ENCODE measurements around the gene PJA2.
A peak's percentile ranks its signal among the peaks of the same experiment; 100 is the strongest.

PJA2 gene

DNA sequence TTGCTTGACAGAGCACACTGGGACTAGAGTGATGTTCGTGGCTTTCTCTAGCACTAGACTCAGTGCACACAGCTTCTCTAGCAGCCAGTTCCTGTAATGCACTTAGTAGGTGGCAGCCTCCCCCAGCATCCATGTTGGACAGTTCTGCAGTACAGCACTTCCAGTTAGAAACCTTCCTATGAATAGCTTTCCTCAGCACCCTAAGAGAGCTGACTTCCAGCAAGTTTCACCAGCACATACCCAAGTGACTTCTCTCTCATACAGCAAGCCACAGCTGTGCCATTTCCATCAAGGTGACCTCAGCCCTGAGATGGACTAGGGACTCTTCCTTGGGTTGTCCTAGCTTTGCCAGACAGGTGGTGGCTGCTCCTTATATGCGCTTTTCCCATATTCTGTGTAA is 60.4 kb downstream of the PJA2 start:
- DNase-seq, result no peak

DNA sequence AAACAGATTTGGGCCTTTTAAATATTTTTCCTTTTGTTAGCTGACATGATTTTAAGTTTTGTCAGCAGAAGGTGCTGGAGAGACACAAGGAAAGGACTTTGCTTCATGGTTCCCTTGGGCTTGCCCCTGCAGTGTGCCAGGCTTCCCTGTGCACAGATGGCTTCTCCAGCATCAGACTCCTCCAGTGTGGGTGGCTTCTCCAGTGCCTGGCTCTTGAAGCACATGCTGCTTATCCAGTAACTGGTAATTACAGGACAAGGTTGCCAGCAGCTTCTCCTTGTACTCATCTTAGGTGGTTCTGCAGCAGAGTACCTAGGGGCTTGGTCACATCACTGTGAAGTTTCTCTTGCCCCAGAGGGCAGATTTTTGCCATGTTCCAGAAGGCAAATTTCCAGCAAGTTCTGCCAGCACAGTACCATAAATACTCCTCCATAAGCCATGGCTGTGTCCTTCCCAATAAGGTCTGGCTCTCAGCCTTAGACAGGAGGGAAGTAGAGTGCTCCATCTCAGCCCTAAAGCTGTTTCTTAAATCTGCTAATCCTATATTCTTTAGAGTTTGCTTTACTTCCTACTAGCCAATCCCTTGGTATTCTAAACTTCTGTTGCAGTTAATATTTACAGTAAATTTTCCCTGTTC is 62.4 kb downstream of the PJA2 start:
- DNase-seq, result no peak

DNA sequence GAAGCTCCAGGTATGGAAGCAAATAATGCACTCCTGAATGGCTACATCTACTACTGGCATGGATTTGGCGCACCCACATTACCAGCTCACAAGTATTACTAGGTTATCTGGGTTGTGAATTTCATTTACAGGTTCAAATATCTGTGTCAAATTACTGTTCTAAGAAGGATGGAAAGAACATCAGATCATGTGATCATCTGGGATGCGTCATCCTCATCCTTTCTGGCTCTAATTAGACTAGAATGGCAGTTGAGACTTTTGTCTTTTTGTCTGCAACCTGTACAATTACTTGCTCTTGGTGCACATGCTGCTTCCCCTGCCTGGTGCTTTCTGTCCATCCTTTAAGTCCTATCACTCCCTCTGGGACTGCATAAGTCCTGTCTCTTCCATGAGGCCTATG is 64.1 kb downstream of the PJA2 start:
- peak; percentile 19 for DNase-seq

DNA sequence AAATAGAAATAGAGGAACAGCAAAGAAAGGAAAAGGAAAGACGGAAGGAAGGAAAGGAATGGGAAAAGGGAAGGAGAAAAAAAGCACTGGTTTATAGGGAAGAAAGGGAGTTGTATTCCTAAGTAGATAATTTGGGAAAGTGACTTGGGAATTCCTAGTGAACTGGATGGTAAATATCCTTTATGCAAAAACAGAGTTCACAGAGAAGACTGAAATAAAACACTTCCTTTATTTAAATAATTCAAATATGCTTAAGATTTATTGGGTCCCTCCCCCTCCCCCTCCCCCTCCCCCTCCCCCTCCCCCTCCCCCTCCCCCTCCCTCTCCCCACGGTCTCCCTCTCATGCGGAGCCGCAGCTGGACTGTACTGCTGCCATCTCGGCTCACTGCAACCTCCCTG is 69.4 kb downstream of the PJA2 start:
- DNase-seq, result no peak

DNA sequence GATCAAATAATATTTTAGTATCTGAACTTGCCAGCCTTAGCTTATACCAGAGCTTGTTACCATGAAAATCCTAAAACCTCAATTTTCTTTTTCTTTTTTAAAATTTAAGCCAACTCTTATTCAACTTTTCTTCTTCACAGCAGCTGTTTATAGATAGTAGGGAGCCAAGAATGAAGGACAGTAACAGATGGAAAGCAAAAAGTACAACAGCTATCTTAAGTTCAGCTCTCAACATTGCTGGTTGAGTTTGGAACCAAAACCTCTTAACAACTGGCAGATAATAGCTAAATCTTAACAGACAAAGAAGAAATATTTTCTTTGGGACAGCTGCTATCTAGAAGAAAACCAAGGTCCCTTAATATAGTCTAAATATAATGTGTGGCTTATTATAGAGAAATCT is 74.7 kb downstream of the PJA2 start:
- DNase-seq, result no peak

GRCh38 chr5:109334056-109334455 is 75.7 kb downstream of the PJA2 start:
- no peak for DNase-seq

GRCh38 chr5:109329333-109330237 is 80.2 kb downstream of the PJA2 start:
- peak; percentile 74 for DNase-seq

DNA sequence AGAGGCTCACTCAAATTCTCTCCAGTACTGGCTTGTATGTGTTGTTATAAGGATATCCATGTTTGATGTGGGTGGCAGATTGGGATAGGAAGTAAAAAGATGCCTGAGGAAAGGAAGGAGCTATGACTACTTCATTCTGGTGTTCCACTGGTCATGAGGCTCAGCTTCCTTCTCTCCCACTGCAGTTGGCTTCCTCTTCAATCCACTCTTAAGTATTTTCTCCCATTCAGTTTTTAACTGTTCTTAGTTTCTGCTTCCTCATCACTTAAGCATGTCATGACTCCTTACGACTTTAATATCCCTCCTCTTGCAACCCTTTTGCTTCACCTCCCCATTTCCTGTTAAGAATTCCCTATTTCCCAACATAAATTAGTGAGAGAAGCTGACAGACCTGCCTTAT is 81.1 kb downstream of the PJA2 start:
- peak; percentile 37 for DNase-seq

DNA sequence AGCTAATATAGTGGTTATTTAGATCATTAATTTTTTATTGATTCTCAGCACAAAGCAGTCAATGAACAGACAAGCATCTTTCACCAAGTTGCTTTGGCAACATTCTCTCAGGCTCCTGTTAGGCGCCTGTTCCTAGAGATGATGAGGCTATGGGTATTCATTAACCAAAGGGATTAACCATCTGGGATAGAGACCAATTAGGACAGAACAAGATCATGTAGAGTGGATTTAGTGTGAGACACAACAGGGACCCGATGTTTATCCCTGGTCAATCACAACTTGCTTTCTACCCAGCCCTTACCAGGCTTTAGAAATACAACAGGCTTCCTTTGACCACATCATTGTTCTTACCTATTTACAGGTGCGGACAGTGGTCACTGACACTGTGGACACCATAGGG is 82.2 kb downstream of the PJA2 start:
- DNase-seq, result no peak

DNA sequence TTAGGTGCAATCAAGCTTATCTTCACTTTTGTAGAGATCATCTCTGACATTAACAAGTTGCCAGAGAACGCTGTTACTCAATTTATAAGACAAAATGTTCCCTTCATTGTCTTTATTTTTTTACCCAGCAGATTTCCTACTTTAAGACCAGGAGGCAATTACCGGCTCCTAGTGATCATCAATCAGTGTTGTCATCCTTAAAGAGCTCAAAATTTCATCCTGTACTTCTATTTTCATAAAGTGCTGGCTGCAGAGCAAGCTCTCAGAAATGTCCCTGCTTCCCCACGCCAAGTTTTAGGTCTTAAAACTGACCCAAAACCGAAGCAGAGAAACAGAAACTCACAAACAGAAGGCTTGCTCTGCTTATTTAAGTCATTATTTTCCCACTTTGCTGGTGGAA is 82.9 kb downstream of the PJA2 start:
- DNase-seq, result no peak

- DNase-seq, result no peak
Measured at GRCh38 chr5:109325456-109325855, 84.3 kb downstream of the PJA2 start.

DNA sequence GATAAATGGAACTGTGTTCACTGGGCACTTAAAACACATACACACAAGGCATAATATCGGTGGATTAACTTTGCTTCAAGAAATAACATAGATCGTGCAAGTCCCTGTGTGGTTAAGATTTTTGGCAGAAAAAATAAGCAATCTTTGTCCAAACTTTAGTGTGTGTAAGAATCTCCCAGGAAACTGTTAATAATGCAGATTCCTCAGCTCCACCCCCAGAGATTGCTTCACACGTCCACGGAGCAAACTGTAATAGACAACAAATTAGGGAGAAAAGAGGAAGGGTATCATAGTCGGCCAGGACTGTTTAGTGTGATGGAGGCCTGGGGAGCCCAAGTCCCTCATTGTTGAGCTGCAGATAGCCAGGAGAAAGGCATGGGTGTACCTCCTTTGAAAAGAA is 84.8 kb downstream of the PJA2 start:
- no peak for DNase-seq

DNA sequence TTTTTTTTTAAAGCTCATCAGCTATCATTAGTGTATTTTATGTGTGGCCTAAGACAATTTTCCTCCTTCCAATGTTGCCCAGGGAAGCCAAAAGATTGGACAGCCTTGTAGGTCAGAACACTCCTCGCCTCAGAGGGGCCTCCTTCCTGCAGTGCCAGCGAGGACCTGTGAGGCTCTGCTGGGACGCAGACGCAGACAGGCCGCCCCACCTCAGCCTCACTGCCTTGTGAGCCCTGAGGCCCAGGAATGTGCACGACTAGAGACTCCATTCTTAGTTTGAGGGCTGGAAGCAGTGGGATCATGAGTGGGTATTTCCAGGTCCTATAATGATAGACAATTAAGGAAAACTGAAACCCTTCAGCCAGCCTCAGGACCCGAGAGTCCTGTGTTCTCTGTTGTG is 85.4 kb downstream of the PJA2 start:
- no peak for DNase-seq

GRCh38 chr5:109322694-109323093 is 87.1 kb downstream of the PJA2 start:
- no peak for DNase-seq

DNA sequence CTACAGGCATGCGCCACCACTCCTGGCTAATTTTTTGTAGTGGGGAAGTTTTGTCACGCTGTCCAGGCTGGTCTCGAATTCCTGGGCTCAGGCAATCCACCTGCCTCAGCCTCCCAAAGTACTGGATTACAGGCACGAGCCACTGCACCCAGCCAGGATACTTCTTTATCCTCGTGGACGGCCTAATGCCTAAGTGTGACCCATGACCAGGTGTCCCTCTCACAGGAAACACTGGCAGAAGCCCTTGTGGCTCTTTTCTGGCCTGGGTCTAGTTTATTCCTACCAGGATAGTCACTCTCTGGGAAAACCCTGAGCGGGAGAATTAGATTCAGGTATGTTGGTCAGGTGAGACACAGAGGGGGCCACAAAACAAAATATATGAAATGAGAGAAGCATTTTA is 90.4 kb downstream of the PJA2 start:
- no peak for DNase-seq

DNA sequence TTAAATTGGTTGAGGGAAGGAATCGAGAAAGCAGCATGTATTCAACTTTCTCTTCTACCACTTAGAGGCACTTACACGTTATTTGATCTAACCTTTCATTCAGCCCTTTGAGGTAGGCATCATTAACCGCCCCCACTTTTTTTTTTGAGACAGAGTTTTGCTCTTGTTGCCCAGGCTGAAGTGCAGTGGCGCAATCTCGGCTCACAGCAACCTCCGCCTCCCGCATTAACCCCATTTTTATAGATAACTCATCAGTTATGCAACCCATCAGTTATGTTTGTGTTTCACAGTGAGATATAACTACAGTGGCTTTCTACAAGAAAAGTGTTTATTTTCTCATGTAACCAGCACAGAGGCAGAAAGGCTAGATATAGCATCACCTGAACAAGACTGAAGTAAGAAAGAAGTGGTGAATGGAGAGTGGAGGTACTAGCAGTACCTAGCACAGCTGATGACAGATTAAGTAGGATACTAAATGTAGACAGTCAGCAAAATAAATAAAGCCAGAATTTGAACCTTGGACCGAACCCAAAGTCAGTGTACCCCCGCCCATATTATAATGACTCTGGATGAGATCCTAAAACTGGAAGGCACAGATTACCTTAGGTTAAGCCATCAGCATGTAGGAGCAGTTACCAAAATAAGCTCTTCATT is 91.2 kb downstream of the PJA2 start:
- no peak for DNase-seq

DNA sequence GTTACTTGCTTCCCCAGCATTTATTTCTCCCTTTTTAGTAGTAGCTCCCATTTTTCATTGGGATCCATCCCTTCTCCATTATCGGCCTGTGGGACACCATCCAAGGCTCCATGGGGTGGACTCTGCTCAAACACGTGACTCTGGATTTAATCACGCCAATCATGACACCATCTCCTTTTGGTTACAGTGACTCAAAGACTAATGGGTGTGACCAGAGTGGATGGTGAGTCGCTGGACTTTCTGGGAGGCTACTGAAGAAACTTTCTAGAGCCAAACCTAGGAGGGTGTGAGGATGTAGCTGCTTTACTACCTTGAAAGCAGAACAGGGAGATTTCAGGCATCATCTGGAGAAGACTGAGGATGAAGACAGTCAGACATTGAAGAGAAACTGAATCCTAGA is 93.1 kb downstream of the PJA2 start:
- peak; percentile 31 for DNase-seq

GRCh38 chr5:109315245-109315644 is 94.5 kb downstream of the PJA2 start:
- DNase-seq, result no peak

GRCh38 chr5:109313127-109313526 is 96.6 kb downstream of the PJA2 start:
- DNase-seq, result no peak

GRCh38 chr5:109312695-109313094 is 97.1 kb downstream of the PJA2 start:
- no peak for DNase-seq

- no peak for DNase-seq
Measured at GRCh38 chr5:109310315-109310714, 99.5 kb downstream of the PJA2 start.

DNA sequence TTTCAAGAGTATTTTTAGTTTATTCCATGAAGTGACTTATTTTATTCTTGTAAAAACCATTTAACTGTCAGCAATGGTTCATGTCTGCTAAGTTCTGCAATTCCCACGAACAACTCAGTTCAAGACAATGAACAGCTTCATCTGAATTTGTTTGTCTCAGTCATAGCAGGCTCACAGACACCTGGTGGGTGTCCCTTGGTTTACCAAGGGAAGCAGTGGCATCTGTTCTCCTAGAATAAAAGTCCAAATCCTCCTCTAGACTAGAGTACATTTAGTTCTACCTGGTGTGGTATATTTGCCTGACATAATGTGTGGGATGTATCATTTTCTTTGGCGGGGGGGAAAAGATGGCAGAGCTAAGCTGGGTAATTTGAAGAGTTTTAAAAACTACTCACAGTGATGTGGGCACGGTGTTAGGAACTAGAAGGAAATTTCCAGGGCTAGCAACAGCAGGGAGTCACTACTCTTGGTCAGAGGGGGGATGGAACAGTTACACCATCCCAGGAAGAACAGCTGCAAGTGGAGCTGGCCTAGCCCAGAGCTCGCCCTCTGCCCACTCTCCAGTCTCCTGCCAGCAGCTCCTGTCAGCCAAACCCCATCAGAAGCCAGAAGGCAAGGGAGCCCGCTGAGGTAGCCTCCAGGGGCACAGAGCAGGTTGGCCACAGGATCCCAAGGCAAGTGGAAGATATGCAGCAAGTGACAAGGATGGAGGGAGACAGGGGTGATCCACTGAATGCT is 100.3 kb downstream of the PJA2 start:
- DNase-seq, result no peak

DNA sequence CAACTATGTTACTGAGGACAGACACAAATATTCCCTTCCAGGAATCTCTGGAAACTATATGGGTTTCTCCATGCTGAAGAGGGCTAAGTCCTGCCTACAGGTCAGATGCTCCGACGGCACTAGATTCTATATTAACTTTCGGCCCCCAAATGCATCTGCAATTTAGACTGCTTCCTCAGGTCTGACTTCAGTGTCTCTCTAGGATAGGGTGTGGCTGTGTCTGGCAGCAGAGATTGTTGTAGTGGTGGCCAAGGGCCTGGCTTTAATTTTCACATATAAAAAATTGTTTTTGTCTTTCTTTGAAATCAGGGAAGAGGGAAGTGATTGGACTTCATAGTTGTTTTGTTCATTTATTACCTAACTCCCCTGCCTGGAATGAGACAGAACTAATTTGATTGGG is 101.8 kb downstream of the PJA2 start:
- no peak for DNase-seq

All from fibroblast of skin of abdomen (primary cell).